Stimulated activated CD8-positive, alpha-beta memory T cell treated with anti-CD3 and anti-CD28 coated beads, Interleukin-4, amount 100 ng/mL, for 4 hours (primary cell): Measurements from ENCODE around the gene DYNLT3.

Experiments used
- DNase-seq, 2 donors: peaks; one replicate each; pipeline ENCODE4 v3.0.0-alpha.2; 2020; ENCODE audit warnings: low read depth in 2 of 2, low spot score in 1 of 2

DYNLT3 gene

GRCh38 chrX:37844622-37845021 is 2.7 kb downstream of the DYNLT3 start:
- DNase-seq: no peak

- no peak for DNase-seq
Measured at GRCh38 chrX:37840931-37841330, 6.4 kb downstream of the DYNLT3 start.

GRCh38 chrX:37834937-37835336 is 12.4 kb downstream of the DYNLT3 start:
- no peak for DNase-seq

- no peak for DNase-seq
Measured at GRCh38 chrX:37830371-37830770, 17.0 kb downstream of the DYNLT3 start.

- DNase-seq: no peak
Measured at GRCh38 chrX:37829721-37830120, 17.6 kb downstream of the DYNLT3 start.

- DNase-seq: peak in 1 of 2 donors; percentile 8
Measured at GRCh38 chrX:37825215-37825842, 22.0 kb downstream of the DYNLT3 start.

- DNase-seq: no peak
Measured at GRCh38 chrX:37824491-37825214, 22.7 kb downstream of the DYNLT3 start.

GRCh38 chrX:37820646-37821045 is 26.7 kb downstream of the DYNLT3 start:
- DNase-seq: no peak

GRCh38 chrX:37818031-37818430 is 29.3 kb downstream of the DYNLT3 start:
- no peak for DNase-seq

- no peak for DNase-seq
Measured at GRCh38 chrX:37817579-37817978, 29.8 kb downstream of the DYNLT3 start.

GRCh38 chrX:37817176-37817575 is 30.2 kb downstream of the DYNLT3 start:
- DNase-seq: no peak

GRCh38 chrX:37816766-37817165 is 30.6 kb downstream of the DYNLT3 start:
- no peak for DNase-seq

GRCh38 chrX:37815366-37815765 is 32.0 kb downstream of the DYNLT3 start:
- DNase-seq: no peak

- no peak for DNase-seq
Measured at GRCh38 chrX:37813570-37813969, 33.8 kb downstream of the DYNLT3 start.

- DNase-seq: no peak
Measured at GRCh38 chrX:37812110-37812509, 35.3 kb downstream of the DYNLT3 start.

- no peak for DNase-seq
Measured at GRCh38 chrX:37809970-37810369, 37.4 kb downstream of the DYNLT3 start.

- DNase-seq: no peak
Measured at GRCh38 chrX:37803057-37803456, 44.3 kb downstream of the DYNLT3 start.

- DNase-seq: no peak
Measured at GRCh38 chrX:37802028-37802427, 45.3 kb downstream of the DYNLT3 start.

- no peak for DNase-seq
Measured at GRCh38 chrX:37800717-37801116, 46.7 kb downstream of the DYNLT3 start.

- no peak for DNase-seq
Measured at GRCh38 chrX:37799936-37800335, 47.4 kb downstream of the DYNLT3 start.

GRCh38 chrX:37796805-37797204 is 50.6 kb downstream of the DYNLT3 start:
- DNase-seq: no peak

GRCh38 chrX:37796310-37796709 is 51.1 kb downstream of the DYNLT3 start:
- DNase-seq: no peak
